ENCODE measurements around the gene PNO1. TPM values are rescaled to one million over a fixed set of nuclear protein-coding genes. Genes with fewer than 3 reads are reported as not detected.
"Not testable (repeated sequence)": the region's sequence is repeated elsewhere in the genome, so short reads cannot be mapped to it uniquely, and the experiment has no call there.

Gene PNO1
- total RNA-seq: 10 to 100 TPM in 7 of 9 donors, 1 to 10 TPM in 2; 6.3 to 23.2 (median 15.1) TPM
- 10 to 100 TPM in 1 of 3 donors, 1 to 10 TPM in 2; 6.0 to 25.5 (median 9.1) TPM for polyA plus RNA-seq
- long read RNA-seq, donor 1, transcript PNO1-201 (7 exons, 2,286 nt): major isoform, 21 of 21 reads
- long read RNA-seq, donor 1, partial matches to known transcripts: 0 of 21 reads
- long read RNA-seq, donor 1, other reads (novel, unspliced or antisense): 0 of 21 reads
- long read RNA-seq, donor 2, transcript PNO1-201 (7 exons, 2,286 nt): major isoform, 13 of 13 reads
- long read RNA-seq, donor 2, partial matches to known transcripts: 0 of 13 reads
- long read RNA-seq, donor 2, other reads (novel, unspliced or antisense): 0 of 13 reads
- long read RNA-seq, donor 3, transcript PNO1-201 (7 exons, 2,286 nt): major isoform, 12 of 20 reads
- long read RNA-seq, donor 3, partial matches to known transcripts: 6 of 20 reads
- long read RNA-seq, donor 3, other reads (novel, unspliced or antisense): 0 of 20 reads
- long read RNA-seq, donor 4, transcript PNO1-201 (7 exons, 2,286 nt): major isoform, 18 of 20 reads
- long read RNA-seq, donor 4, partial matches to known transcripts: 1 of 20 reads
- long read RNA-seq, donor 4, other reads (novel, unspliced or antisense): 1 of 20 reads
- long read RNA-seq, donor 5, transcript PNO1-201 (7 exons, 2,286 nt): major isoform, 39 of 42 reads
- long read RNA-seq, donor 5, partial matches to known transcripts: 1 of 42 reads
- long read RNA-seq, donor 5, other reads (novel, unspliced or antisense): 2 of 42 reads
- long read RNA-seq, donor 6, transcript PNO1-201 (7 exons, 2,286 nt): major isoform, 17 of 18 reads
- long read RNA-seq, donor 6, partial matches to known transcripts: 0 of 18 reads
- long read RNA-seq, donor 6, other reads (novel, unspliced or antisense): 1 of 18 reads
- long read RNA-seq, donor 7, transcript PNO1-201 (7 exons, 2,286 nt): major isoform, 10 of 10 reads
- long read RNA-seq, donor 7, partial matches to known transcripts: 0 of 10 reads
- long read RNA-seq, donor 7, other reads (novel, unspliced or antisense): 0 of 10 reads
- long read RNA-seq, donor 8, transcript PNO1-201 (7 exons, 2,286 nt): major isoform, 15 of 15 reads
- long read RNA-seq, donor 8, partial matches to known transcripts: 0 of 15 reads
- long read RNA-seq, donor 8, other reads (novel, unspliced or antisense): 0 of 15 reads
- long read RNA-seq, donor 9, transcript PNO1-201 (7 exons, 2,286 nt): major isoform, 7 of 7 reads
- long read RNA-seq, donor 9, partial matches to known transcripts: 0 of 7 reads
- long read RNA-seq, donor 9, other reads (novel, unspliced or antisense): 0 of 7 reads
- long read RNA-seq, donor 10, partial matches to known transcripts: 0 of 4 reads
- long read RNA-seq, donor 10, other reads (novel, unspliced or antisense): 0 of 4 reads

DNA sequence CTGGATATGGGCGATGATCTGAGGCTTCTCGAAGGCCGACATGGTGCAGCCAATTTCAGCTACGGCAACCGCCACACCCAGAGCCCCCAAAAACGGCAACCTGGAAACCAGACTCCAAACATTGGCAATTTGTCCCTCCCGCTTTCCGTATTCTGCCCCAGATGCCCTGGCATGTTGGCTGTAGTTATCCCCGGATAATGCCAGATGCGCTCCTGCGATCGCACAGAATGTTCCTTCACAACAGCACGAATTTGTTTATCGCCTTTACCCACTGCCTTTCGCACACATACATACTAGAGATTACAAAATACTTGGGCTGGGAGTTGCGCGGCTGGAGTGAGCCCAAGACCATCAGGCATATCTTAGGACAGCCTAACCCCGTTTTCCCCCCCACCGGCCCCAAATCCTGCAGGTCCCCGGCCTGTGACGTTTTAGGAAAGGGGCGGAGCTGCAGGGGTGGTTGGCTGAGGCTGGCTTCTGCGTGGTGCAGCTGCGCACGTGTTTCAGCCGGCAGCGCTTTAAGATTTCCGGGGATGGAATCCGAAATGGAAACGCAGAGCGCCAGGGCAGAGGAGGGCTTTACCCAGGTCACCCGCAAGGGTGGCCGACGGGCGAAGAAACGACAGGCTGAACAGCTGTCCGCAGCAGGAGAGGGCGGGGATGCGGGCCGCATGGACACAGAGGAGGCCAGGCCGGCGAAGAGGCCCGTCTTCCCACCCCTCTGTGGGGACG is at the start of gene PNO1:
Gene PNO1, plus strand, starts transcription at position 487 of the 732 bp plus-strand sequence. Its CDS starts 47 bp downstream, at position 534.
- Histone ChIP-seq H3K4me1 (replicated peaks in 1 of 2) (peaks cover 10 to 23% of the 10 kb centered on the region in 2 donors), H3K4me3 (peak within 1 kb of the TSS; percentile 44 to 92 (median 54)), H3K36me3 (replicated peaks in 1 of 2) (peaks cover 0 to 26% of the 10 kb centered on the region in 2 donors), H3K27ac (peak within 1 kb of the TSS; percentile 72 to 99 (median 95)), H3K9me3 (replicated peaks in 1 of 3) (no peaks in the 10 kb centered on the region), H3K27me3 (no peaks in the 10 kb centered on the region)
- intact Hi-C loops (cut with DNase I): loop anchor here in 1 of 2 donors (5.0 kb wide), 1 partner anchor 95 kb away; the partner anchor contains the start of gene PPP3R1
- peak; percentile 95 to 98 (median 97) for DNase-seq
- 0 to 1% (median 0%) methylated on average over 26 to 44 of the region's 44 CpGs for WGBS, 4 donors
- TF ChIP-seq POLR2A (IDR thresholded peaks at IDR 0.05): peak in 1 of 2 donors; percentile 81
- TF ChIP-seq, protein P1, sequence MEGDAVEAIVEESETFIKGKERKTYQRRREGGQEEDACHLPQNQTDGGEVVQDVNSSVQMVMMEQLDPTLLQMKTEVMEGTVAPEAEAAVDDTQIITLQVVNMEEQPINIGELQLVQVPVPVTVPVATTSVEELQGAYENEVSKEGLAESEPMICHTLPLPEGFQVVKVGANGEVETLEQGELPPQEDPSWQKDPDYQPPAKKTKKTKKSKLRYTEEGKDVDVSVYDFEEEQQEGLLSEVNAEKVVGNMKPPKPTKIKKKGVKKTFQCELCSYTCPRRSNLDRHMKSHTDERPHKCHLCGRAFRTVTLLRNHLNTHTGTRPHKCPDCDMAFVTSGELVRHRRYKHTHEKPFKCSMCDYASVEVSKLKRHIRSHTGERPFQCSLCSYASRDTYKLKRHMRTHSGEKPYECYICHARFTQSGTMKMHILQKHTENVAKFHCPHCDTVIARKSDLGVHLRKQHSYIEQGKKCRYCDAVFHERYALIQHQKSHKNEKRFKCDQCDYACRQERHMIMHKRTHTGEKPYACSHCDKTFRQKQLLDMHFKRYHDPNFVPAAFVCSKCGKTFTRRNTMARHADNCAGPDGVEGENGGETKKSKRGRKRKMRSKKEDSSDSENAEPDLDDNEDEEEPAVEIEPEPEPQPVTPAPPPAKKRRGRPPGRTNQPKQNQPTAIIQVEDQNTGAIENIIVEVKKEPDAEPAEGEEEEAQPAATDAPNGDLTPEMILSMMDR (IDR thresholded peaks at IDR 0.05): peak in 2 of 6 experiments; percentile 17 to 18

GRCh38 chr2:68108120-68108519 is 49.6 kb upstream of the PNO1 start:
- no peak for DNase-seq
- TF ChIP-seq, protein P1 (IDR thresholded peaks at IDR 0.05): no peak
- TF ChIP-seq POLR2A (IDR thresholded peaks at IDR 0.05): no peak
- Histone ChIP-seq H3K4me1 (replicated peaks in 1 of 2) (no peaks in the 10 kb centered on the region), H3K27me3 (no peaks in the 10 kb centered on the region), H3K9me3 (replicated peaks in 1 of 3) (no peaks in the 10 kb centered on the region), H3K4me3 (no peak overlapping the region), H3K27ac (no peak overlapping the region), H3K36me3 (replicated peaks in 1 of 2) (no peaks in the 10 kb centered on the region)
- 82 to 90% (median 83%) methylated on average over 3 of the region's 3 CpGs for WGBS, 4 donors
- intact Hi-C loops (cut with DNase I): no loop called here

DNA sequence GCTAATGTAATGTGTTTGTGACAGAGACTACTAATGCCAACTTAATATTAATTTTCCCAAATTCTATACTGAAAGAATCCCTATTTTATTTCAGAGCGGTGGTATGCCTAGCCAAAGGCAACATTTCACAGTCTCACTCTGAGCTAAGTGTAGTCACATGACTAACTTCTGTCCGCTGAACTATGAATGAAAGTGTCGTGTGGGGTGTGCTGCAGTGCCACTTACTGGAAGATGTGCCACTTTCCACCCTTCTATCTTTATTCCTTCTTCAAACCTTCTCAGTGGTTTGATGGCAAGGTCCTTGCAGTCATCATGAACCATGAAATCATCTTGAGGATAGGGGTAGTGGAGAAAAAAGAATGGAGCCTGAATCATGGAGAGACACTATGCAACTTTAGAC is 47.6 kb upstream of the PNO1 start:
- intact Hi-C loops (cut with DNase I): no loop called here
- H3K27me3 ChIP-seq: no peaks in the 10 kb centered on the region
- no peaks in the 10 kb centered on the region for H3K4me1 ChIP-seq (replicated peaks in 1 of 2)
- H3K36me3 ChIP-seq (replicated peaks in 1 of 2): no peaks in the 10 kb centered on the region
- WGBS, 4 donors: 60 to 74% (median 67%) methylated on average over 3 of the region's 3 CpGs
- DNase-seq: no peak
- no peak for TF ChIP-seq POLR2A (IDR thresholded peaks at IDR 0.05)
- no peak overlapping the region for H3K27ac ChIP-seq
- H3K9me3 ChIP-seq (replicated peaks in 1 of 3): no peaks in the 10 kb centered on the region
- H3K4me3 ChIP-seq: no peak overlapping the region

- H3K27ac ChIP-seq: no peak overlapping the region
- no peaks in the 10 kb centered on the region for H3K27me3 ChIP-seq
- DNase-seq: no peak
- TF ChIP-seq, protein P1 (IDR thresholded peaks at IDR 0.05): no peak
- no peak for TF ChIP-seq POLR2A (IDR thresholded peaks at IDR 0.05)
- H3K4me1 ChIP-seq (replicated peaks in 1 of 2): no peaks in the 10 kb centered on the region
- no peaks in the 10 kb centered on the region for H3K36me3 ChIP-seq (replicated peaks in 1 of 2)
- WGBS, 4 donors: 70 to 84% (median 76%) methylated on average over 3 of the region's 3 CpGs
- no peaks in the 10 kb centered on the region for H3K9me3 ChIP-seq (replicated peaks in 1 of 3)
- intact Hi-C loops (cut with DNase I): no loop called here
- no peak overlapping the region for H3K4me3 ChIP-seq
Measured at GRCh38 chr2:68115965-68116364, 41.7 kb upstream of the PNO1 start.

- DNase-seq; H3K27me3 ChIP-seq; intact Hi-C loops (cut with DNase I); H3K36me3 ChIP-seq (replicated peaks in 1 of 2); H3K27ac ChIP-seq; H3K4me3 ChIP-seq; H3K4me1 ChIP-seq (replicated peaks in 1 of 2); H3K9me3 ChIP-seq (replicated peaks in 1 of 3): not testable (repeated sequence)
- 92 to 97% (median 94%) methylated on average over 4 of the region's 4 CpGs for WGBS, 4 donors
Measured at GRCh38 chr2:68117922-68118321, 39.8 kb upstream of the PNO1 start.

All from adrenal gland (tissue), 19 donors.